Retina (tissue), 1 donor: ENCODE measurements around the gene IL36A.

Source experiments
- DNase-seq: peaks from one replicate; pipeline ENCODE4 v3.0.0-alpha.2; 2016

The IL36A gene

GRCh38 chr2:113053666-113054065, 48.4 kb downstream of the IL36A start:
- DNase-seq = no peak

- DNase-seq = no peak
These were observed 48.8 kb downstream of the IL36A start for GRCh38 chr2:113054066-113054465.

- DNase-seq = no peak
These were observed 51.3 kb downstream of the IL36A start for GRCh38 chr2:113056521-113056920.

- DNase-seq = no peak
These were observed 51.9 kb downstream of the IL36A start for GRCh38 chr2:113057117-113057516.
